LHCN-M2 (cell line): Measurements from ENCODE around the gene BCAT1. TPM values are rescaled to one million over a fixed set of nuclear protein-coding genes. Genes with fewer than 3 reads are reported as not detected.
A peak's percentile ranks its signal among the peaks of the same experiment; 100 is the strongest.
"Not testable (repeated sequence)": the region's sequence is repeated elsewhere in the genome, so short reads cannot be mapped to it uniquely, and the experiment has no call there.

Experiments used
- DNase-seq: peaks from one replicate; pipeline ENCODE4 v3.0.0-alpha.2; 2012; ENCODE audit warnings: low read depth
- total RNA-seq: library from RNA; depleted of rRNA; stranded (reverse); fragments of >200 nt; gene quantifications from 2 replicates; pipeline ENCODE4 v1.2.3, GENCODE V29; 2014

The BCAT1 gene
- total RNA-seq, 1 experiment from 2014 or later, result 47.6 TPM

- not testable (repeated sequence) for DNase-seq
These were observed 20.2 kb downstream of the BCAT1 start for GRCh38 chr12:24928533-24929306.

GRCh38 chr12:24928131-24928530, 20.8 kb downstream of the BCAT1 start:
- no peak for DNase-seq

GRCh38 chr12:24926080-24926479, 22.8 kb downstream of the BCAT1 start:
- not testable (repeated sequence) for DNase-seq

- DNase-seq, result no peak
These were observed 26.8 kb downstream of the BCAT1 start for GRCh38 chr12:24922090-24922489.

GRCh38 chr12:24921251-24922038, 27.5 kb downstream of the BCAT1 start:
- no peak for DNase-seq

- no peak for DNase-seq
These were observed 28.8 kb downstream of the BCAT1 start for GRCh38 chr12:24920141-24920540.

GRCh38 chr12:24919346-24920001, 29.4 kb downstream of the BCAT1 start:
- no peak for DNase-seq

GRCh38 chr12:24918596-24918995, 30.3 kb downstream of the BCAT1 start:
- DNase-seq, result no peak

- no peak for DNase-seq
These were observed 33.4 kb downstream of the BCAT1 start for GRCh38 chr12:24915501-24915900.

GRCh38 chr12:24913953-24914352, 34.9 kb downstream of the BCAT1 start:
- DNase-seq, result no peak

GRCh38 chr12:24913130-24913529, 35.8 kb downstream of the BCAT1 start:
- no peak for DNase-seq

- DNase-seq, result peak; percentile 18
These were observed 37.6 kb downstream of the BCAT1 start for GRCh38 chr12:24911271-24911791.

- not testable (repeated sequence) for DNase-seq
These were observed 38.7 kb downstream of the BCAT1 start for GRCh38 chr12:24910192-24910591.

- DNase-seq, result peak; percentile 79
These were observed 39.2 kb downstream of the BCAT1 start for GRCh38 chr12:24909667-24910066.

- DNase-seq, result no peak
These were observed 41.4 kb downstream of the BCAT1 start for GRCh38 chr12:24907464-24907863.

GRCh38 chr12:24906141-24906540, 42.8 kb downstream of the BCAT1 start:
- DNase-seq, result no peak

- peak; percentile 60 for DNase-seq
These were observed 43.5 kb downstream of the BCAT1 start for GRCh38 chr12:24905431-24905830.

GRCh38 chr12:24904871-24905270, 44.0 kb downstream of the BCAT1 start:
- no peak for DNase-seq

- DNase-seq, result no peak
These were observed 45.4 kb downstream of the BCAT1 start for GRCh38 chr12:24903329-24904088.

- DNase-seq, result peak; percentile 26
These were observed 46.2 kb downstream of the BCAT1 start for GRCh38 chr12:24902511-24903328.
